ENCODE measurements around the gene CHORDC1. TPM values are rescaled to one million over a fixed set of nuclear protein-coding genes. Genes with fewer than 3 reads are reported as not detected.
A peak's percentile ranks its signal among the peaks of the same experiment; 100 is the strongest.

CHORDC1 gene
- total RNA-seq, 4 donors from 2014 or later = 26.1 to 51.2 (median 43.7) TPM

GRCh38 chr11:90221803-90222458, 918 bp downstream of the CHORDC1 start:
- no peak for DNase-seq
- TF ChIP-seq POLR2A (IDR thresholded peaks at IDR 0.05) (no peak), CTCF (IDR thresholded peaks at IDR 0.05) (no peak)
- H3K27ac ChIP-seq = peak overlapping the region; percentile 87 to 93 (median 88)
- no peaks in the 10 kb centered on the region for H3K9me3 ChIP-seq
- H3K4me1 ChIP-seq = peaks cover 0 to 18% (median 4%) of the 10 kb centered on the region in 4 donors
- H3K27me3 ChIP-seq = no peaks in the 10 kb centered on the region
- no peaks in the 10 kb centered on the region for H3K36me3 ChIP-seq
- H3K4me3 ChIP-seq = peak overlapping the region; percentile 77 to 94 (median 92)

GRCh38 chr11:90220391-90220790, 2.5 kb downstream of the CHORDC1 start:
- Histone ChIP-seq H3K4me3 (no peak overlapping the region), H3K27me3 (no peaks in the 10 kb centered on the region), H3K27ac (no peak overlapping the region), H3K9me3 (no peaks in the 10 kb centered on the region), H3K4me1 (peaks cover 0 to 18% (median 4%) of the 10 kb centered on the region in 4 donors), H3K36me3 (no peaks in the 10 kb centered on the region)
- no peak for DNase-seq
- TF ChIP-seq POLR2A (IDR thresholded peaks at IDR 0.05) = no peak
- TF ChIP-seq CTCF (IDR thresholded peaks at IDR 0.05) = no peak

- H3K4me1 ChIP-seq = peaks cover 0 to 18% (median 4%) of the 10 kb centered on the region in 4 donors
- H3K27ac ChIP-seq = no peak overlapping the region
- no peak overlapping the region for H3K4me3 ChIP-seq
- H3K36me3 ChIP-seq = no peaks in the 10 kb centered on the region
- H3K9me3 ChIP-seq = no peaks in the 10 kb centered on the region
- no peak for DNase-seq
- TF ChIP-seq POLR2A (IDR thresholded peaks at IDR 0.05) = no peak
- no peaks in the 10 kb centered on the region for H3K27me3 ChIP-seq
Measured at GRCh38 chr11:90219438-90219837, 3.4 kb downstream of the CHORDC1 start.

GRCh38 chr11:90218606-90219005, 4.2 kb downstream of the CHORDC1 start:
- TF ChIP-seq CTCF (IDR thresholded peaks at IDR 0.05) (no peak), POLR2A (IDR thresholded peaks at IDR 0.05) (no peak)
- H3K36me3 ChIP-seq = no peaks in the 10 kb centered on the region
- H3K4me3 ChIP-seq = no peak overlapping the region
- DNase-seq = no peak
- no peak overlapping the region for H3K27ac ChIP-seq
- H3K27me3 ChIP-seq = no peaks in the 10 kb centered on the region
- peaks cover 0 to 16% (median 4%) of the 10 kb centered on the region in 4 donors for H3K4me1 ChIP-seq
- no peaks in the 10 kb centered on the region for H3K9me3 ChIP-seq

GRCh38 chr11:90216611-90217010, 6.2 kb downstream of the CHORDC1 start:
- Histone ChIP-seq H3K27ac (no peak overlapping the region), H3K4me3 (no peak overlapping the region), H3K4me1 (peaks cover 0 to 14% (median 3%) of the 10 kb centered on the region in 4 donors), H3K36me3 (peaks cover 0 to 13% (median 0%) of the 10 kb centered on the region in 3 donors), H3K9me3 (no peaks in the 10 kb centered on the region), H3K27me3 (no peaks in the 10 kb centered on the region)
- TF ChIP-seq POLR2A (IDR thresholded peaks at IDR 0.05) = no peak
- TF ChIP-seq CTCF (IDR thresholded peaks at IDR 0.05) = no peak
- DNase-seq = no peak

- no peaks in the 10 kb centered on the region for H3K4me1 ChIP-seq
- peaks cover 0 to 40% (median 0%) of the 10 kb centered on the region in 3 donors for H3K36me3 ChIP-seq
- TF ChIP-seq CTCF (IDR thresholded peaks at IDR 0.05) (no peak), POLR2A (IDR thresholded peaks at IDR 0.05) (no peak)
- H3K27ac ChIP-seq = no peak overlapping the region
- H3K9me3 ChIP-seq = no peaks in the 10 kb centered on the region
- no peaks in the 10 kb centered on the region for H3K27me3 ChIP-seq
- H3K4me3 ChIP-seq = no peak overlapping the region
- no peak for DNase-seq
Measured at GRCh38 chr11:90213322-90213721, 9.5 kb downstream of the CHORDC1 start.

Measured in Peyer's patch (tissue), 4 donors.